HK-2 (cell line): ENCODE data around the gene TATDN2.

Source experiments
- DNase-seq: peaks from one replicate; pipeline ENCODE4 v3.0.0-alpha.2; 2018; ENCODE audit not compliant: unreplicated experiment

The TATDN2 gene, protein sequence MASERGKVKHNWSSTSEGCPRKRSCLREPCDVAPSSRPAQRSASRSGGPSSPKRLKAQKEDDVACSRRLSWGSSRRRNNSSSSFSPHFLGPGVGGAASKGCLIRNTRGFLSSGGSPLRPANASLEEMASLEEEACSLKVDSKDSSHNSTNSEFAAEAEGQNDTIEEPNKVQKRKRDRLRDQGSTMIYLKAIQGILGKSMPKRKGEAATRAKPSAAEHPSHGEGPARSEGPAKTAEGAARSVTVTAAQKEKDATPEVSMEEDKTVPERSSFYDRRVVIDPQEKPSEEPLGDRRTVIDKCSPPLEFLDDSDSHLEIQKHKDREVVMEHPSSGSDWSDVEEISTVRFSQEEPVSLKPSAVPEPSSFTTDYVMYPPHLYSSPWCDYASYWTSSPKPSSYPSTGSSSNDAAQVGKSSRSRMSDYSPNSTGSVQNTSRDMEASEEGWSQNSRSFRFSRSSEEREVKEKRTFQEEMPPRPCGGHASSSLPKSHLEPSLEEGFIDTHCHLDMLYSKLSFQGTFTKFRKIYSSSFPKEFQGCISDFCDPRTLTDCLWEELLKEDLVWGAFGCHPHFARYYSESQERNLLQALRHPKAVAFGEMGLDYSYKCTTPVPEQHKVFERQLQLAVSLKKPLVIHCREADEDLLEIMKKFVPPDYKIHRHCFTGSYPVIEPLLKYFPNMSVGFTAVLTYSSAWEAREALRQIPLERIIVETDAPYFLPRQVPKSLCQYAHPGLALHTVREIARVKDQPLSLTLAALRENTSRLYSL

DNA sequence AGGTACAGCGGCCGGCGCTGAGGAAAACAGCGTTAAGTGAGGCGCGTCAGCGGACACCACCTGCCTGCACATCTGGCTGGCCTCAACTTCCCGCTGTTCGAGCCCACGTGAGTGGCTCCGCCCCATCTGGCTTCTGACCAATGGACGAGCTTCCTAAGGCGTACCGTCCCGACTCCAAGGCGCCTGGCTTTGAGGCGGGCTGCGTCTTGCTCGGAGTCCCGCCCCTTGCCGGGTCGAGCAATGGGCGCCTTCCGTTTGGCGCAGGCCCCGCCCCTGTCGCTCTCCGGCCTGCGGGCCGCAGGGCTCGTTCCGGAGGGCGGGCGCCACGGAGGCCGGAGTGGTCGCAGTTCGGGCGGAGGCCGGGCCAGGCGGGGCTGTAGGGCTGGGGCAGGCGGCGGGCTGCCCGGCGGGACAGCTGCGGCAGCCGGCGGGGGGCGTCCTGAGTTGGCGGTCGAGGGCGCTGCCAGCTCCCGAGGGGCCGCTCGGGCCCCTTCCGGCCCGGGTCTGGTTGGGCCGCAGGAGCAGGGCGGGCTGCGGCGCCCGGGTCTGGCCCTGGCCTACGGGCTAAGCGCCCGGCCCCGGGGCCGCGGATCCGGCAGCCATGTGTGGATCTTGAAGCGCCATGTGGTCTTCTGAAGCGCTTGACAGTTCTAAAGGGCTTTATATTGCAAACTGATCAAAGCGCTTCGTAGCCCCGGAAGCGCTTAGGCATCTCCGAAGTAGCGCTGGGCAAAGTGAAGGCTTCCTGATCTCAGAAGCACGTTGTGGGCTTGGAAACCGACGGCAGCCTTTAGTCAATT, at the start of gene TATDN2:
TSS of gene TATDN2 (plus strand) at position 276 of the 800 bp plus-strand sequence. CDS start 742 bp downstream, outside the sequence.
- peak; percentile 86 for DNase-seq

GRCh38 chr3:10198761-10199649, 49.3 kb upstream of the TATDN2 start:
- DNase-seq, result peak; percentile 68

DNA sequence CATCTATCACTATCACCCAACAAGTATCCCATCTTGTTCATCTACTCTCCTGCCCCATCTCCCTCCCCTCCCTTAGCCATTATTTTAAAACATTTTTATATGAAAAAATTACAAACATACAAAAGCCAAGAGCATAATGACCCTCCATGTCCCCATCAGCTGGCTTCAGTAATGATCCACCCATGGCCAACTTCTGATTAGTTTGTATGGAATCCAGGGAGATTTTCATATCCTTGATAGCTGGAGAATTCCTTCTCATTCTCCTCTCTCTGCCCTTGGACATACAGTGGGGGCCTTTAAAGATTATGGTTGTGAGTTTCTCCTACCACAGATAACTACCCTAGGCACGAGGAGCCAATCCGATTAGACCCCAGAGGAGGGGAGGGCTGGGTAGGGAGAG, 43.3 kb upstream of the TATDN2 start:
- no peak for DNase-seq

- DNase-seq, result peak; percentile 68
These were observed 42.7 kb upstream of the TATDN2 start for GRCh38 chr3:10205451-10206165.

DNA sequence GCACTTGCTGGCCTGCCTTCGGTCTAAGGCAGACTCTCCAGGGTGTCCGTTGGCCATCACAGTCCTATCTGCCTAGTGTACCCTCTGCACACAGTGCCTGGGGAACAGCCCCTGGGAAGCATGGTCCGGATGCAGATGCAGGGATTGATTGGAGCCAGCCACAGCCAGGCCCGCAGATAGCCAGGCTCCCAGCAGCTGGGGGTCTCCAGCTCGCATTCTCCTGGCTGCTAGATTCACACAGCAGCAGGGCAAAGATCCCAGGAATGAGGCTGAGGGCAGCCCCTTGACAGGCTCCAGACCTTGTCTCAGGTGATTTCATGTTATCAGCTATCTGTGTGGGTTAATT, 42.1 kb upstream of the TATDN2 start:
- no peak for DNase-seq

DNA sequence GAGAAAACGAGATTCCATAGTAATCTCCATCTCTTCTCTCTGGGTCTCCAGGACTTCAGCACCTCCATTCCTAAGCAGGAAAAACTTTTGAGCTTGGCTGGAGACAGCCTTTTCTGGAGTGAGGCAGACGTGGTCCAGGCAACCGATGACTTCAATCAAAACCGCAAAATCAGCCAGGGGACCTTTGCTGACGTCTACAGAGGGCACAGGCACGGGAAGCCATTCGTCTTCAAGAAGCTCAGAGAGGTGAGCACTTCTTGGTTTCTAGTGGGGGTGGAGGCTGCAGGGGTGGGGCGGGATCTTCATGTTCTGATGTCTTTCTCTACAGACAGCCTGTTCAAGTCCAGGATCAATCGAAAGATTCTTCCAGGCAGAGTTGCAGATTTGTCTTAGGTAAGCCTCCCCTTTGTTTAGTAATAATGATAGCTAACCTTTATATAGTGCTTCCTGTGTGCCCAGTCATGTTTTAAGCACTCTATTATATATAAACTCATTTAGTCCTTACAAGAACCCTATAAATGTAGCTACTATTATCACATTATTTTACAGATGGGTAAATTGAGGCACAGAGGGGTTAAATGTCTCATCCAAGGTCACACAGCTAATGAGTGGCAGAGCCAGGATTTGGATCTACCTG, 35.0 kb upstream of the TATDN2 start:
- DNase-seq, result no peak

DNA sequence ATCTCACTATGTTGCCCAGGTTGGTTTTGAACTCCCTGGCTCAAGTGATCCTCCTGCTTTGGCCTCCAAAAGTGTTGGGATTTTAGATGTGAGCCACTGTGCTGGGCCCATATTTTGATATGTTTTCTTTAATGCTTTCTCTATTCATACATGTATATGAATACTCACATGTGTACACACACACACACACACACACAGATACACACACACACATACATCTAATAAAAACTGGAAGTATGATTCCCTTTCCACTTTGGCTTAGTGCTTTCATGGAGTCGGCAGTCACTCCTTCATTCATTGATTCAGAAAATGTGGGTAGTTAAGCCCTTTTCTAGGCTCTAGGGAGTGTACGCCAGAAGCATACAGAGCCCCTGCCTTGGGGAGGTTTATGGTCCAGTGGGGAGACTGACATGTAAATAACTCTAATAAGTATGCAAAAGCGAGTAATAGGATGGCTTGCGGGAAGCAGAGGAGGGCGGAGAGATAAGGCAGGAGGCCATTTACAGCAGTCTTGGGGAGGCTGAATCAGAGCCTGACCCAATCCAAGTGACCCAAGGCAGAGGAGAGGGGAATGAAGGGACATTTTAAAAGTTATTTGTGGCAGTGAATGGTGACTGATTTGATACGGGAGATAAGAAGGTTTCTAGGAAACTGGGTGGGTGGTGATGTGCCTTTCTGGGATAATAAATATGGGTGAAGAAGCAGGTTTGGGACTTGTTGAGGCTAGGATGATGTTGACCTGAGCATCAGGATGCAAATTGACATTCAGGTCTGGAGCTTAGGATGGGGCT, 32.5 kb upstream of the TATDN2 start:
- DNase-seq, result no peak

- DNase-seq, result no peak
These were observed 30.9 kb upstream of the TATDN2 start for GRCh38 chr3:10217359-10217758.

DNA sequence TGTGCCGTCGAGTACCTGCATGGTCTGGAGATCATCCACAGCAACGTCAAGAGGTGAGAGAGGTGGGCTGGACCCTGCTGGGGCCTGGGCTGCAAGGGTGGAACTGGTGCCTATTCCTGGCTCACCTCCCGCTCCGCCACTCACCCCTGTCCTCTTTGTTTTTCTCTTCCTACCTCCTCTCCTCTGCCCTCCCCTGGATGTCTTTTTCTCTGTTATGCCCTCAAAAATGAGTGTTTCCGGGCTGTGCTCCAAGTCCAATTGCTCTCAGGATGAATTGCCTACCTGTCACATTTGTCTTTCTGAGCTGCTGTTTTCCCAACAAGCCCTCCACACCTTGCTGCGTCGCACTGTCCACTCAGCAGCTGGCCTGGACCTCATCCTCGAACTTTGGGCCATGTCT, 28.5 kb upstream of the TATDN2 start:
- no peak for DNase-seq

DNA sequence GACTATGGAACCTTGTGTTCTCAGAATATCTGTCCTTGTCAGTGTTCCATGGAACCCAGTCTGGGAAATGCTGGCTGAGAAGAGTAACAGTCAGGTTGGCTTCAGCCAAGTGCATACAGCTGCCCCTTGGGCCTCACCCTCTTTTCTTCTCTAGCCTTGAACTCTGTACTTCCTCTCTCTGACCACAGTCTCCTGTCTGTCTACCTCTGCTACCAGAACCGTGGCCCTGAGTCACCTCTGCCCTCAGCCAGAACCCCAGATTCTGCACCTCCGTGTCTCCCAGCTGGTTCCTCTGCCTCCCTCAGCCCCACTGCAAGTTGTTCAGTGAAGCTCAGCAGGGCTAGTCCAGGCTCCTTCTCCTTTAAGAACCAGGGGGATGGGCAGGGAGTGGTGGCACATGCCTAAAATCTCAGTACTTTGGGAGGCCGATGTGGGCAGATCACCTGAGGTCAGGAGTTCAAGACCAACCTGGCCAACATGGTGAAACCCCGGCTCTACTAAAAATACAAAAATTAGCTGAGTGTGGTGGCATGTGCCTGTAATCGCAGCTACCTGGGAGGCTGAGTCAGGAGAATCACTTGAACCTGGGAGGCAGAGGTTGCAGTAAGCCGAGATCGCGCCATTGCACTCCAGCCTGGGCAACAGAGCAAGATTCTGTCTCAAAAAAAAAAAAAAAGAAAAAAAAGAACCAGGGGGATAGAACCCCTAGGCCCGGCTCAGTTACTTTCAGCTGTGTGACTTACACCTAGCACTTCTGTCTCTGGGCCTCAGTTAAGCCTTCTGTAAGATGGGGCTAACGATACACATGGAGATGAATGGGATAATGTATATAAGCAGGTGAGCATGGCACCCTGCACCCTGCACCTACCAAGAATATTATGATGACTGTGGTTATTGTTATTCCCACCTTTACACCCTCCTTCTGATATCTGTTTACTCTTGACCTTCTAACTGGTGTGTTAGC, 24.3 kb upstream of the TATDN2 start:
- DNase-seq, result peak; percentile 28

DNA sequence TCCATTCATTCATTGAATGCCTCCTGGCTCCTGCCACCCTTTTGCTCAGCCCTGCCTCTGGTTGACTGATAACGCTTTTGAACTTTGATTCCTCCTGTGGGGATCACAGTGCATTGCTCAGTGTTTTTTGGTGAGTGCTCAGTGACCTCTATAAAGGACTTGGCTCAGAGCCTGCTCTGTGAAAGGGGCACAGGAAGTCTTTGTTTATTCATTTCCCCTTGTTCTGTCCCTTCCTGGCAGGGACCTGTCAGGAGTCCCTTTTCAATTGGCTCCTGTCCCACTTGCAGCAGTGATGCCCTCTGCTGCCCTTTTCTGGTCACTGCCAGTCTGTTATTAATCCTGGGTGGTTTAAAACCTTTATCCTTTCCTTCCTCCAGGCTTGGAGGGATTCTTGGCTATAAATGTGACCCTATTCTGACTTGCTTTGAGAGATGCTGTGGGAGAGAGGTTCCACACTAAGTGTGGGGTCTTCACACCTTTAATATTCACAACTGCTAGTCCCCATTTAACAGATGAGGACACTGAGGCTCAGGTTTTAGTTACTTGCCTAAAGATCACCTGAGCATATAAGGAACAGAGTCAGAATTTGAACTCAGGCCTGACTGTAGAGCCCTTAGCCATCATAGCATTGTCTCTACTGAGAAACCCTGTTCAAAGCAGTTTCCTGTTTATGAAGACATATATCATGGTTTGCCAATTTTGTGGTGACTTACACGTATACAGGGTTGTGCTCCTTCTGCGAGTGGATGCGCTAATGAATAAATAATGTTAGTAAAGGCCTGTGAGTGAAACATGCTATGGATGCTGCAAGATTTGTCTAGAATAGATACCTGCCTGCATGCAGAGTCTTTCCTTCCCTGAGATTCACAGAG, 23.2 kb upstream of the TATDN2 start:
- DNase-seq, result peak; percentile 49

DNA sequence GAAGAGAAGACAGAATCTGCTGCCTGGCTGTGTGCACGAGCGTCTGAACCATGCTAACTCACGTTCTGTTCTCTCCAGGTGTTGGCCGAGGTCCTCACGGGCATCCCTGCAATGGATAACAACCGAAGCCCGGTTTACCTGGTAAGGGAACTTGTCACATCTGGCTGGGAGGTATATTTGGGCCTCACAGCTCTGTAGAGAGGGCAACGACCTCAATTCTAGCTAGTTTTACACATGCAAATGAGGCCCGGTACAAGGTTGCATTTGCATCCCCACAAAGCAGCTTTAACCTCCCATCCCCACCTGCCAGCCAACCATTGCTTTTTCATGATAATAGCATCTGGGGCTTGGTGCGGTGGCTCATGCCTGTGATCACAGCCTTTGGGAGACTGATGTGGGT, 22.0 kb upstream of the TATDN2 start:
- no peak for DNase-seq

DNA sequence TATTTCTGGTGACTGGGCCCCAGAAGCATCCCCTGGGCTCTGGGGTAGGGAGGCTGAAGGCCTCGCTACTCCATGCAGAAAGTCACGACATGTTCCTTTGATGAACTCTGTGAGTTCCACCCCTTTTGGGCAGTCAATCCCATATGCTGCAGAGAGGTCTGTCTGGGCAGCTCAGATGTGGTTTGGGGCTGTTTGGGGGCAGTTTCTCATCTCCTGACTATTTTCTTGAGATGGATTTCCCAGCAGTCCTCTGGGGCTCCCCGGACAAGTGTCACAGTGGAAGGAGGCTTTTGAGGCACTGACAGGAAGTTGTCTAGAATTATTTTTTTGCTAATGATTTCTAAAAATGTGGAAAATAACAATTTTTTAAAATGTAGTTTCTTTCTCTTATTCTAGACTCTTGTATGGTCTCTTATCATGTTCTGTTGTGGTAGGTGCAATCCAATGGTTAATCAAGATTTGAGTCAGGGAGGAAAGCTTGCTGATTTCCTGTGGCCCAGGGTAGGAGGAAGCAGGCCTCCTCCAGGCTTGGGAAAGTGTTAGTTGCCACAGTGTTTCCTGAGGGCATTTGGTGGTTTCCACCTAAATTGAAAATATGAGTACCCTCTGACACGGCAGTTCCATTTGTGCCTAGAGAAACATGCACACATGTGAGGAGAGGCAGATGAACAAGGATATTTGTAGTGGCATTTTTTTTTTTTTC, 19.9 kb upstream of the TATDN2 start:
- no peak for DNase-seq

DNA sequence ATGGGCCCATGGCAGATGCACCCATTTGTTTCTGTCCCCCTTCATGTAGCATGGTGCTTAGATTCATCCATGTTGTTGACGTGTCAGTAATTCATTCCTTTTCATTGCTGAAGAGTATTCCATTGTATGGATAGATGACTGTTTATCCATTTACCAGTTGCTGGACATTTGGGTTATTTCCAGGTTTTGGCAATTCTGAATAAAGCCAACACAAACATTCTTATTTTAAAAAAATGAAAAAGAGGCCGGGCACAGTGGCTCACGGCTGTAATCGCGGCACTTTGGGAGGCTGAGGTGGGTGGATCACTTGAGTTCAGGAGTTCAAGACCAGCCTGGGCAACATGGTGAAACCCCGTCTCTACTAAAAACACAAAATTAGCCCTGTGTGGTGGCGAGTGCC, 18.7 kb upstream of the TATDN2 start:
- DNase-seq, result no peak

DNA sequence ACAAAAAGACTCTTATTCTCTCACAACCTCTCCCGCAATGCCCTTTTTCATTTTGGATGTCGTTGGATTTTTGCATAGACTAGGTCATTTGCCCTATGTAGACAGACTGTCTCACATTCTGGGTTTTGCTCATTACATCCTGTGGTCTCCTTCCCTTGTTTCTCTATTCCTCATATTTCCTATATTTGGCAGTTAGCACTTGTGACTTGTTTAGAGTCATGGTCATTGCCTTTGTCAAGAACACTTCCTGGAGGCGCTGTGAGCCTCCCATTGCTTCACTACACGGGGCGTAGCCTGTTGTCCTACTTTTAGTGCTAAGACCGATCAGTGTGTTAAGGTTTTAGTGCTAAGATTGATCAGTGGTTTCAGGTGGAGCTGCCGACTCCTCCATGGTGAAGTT, 16.1 kb upstream of the TATDN2 start:
- DNase-seq, result no peak

DNA sequence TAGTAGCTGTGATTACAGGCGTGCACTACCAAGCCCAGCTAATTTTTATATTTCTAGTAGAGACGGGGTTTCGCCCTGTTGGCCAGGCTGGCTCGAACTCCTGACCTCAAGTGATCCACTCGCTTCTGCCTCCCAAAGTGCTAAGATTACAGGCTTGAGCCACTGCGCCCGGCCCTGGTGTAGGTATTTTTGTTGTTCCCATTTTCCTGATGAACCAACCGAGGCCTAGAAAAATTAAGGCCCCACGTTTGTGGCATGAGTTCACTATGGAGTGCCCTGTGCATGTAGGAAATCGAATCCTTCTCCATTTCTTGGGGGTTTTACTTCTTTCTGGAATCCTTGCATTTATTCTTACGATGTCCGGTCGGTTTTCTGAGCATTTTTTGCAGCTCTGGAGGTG, 14.3 kb upstream of the TATDN2 start:
- DNase-seq, result no peak
